Calu3 (cell line): ENCODE data around the gene RNF8. TPM values are rescaled to one million over a fixed set of nuclear protein-coding genes. Genes with fewer than 3 reads are reported as not detected.

Experiments
- BruUV-seq: library from RNA; stranded (reverse); fragments of 400-500 nt; replicated peaks from 2 replicates; lab custom pipeline; 2021; lab: Mats Ljungman, UMichigan
- CTCF ChIA-PET: fragments of 300-600 bp; sonication (Branson Sonifier 250); formaldehyde crosslinking; loops from one replicate; lab custom pipeline; 2022; ENCODE audit warnings: antibody characterized with exemption; lab: Charles Lee
- DNase-seq: peaks from one replicate; pipeline ENCODE4 v3.0.0; 2022
- H3K27ac Mint-ChIP-seq: one replicate; pipeline ENCODE4 v1.8.0; 2022; ENCODE audit warnings: mixed read lengths; ENCODE audit not compliant: unreplicated experiment
- H3K27me3 Mint-ChIP-seq: one replicate; pipeline ENCODE4 v1.8.0; 2022; ENCODE audit warnings: mixed read lengths; ENCODE audit not compliant: unreplicated experiment
- H3K36me3 Mint-ChIP-seq: one replicate; pipeline ENCODE4 v1.8.0; 2022; ENCODE audit warnings: mild to moderate bottlenecking, moderate library complexity, mixed read lengths; ENCODE audit not compliant: insufficient read depth, unreplicated experiment
- H3K4me1 Mint-ChIP-seq: one replicate; pipeline ENCODE4 v1.8.0; 2022; ENCODE audit warnings: mild to moderate bottlenecking, low read depth, mixed read lengths; ENCODE audit not compliant: unreplicated experiment
- H3K4me3 Mint-ChIP-seq: one replicate; pipeline ENCODE4 v1.8.0; 2022; ENCODE audit warnings: mild to moderate bottlenecking, low read depth, moderate library complexity, mixed read lengths; ENCODE audit not compliant: unreplicated experiment
- H3K9me3 Mint-ChIP-seq: one replicate; pipeline ENCODE4 v1.8.0; 2022; ENCODE audit warnings: low read depth, mixed read lengths; ENCODE audit not compliant: unreplicated experiment
- CTCF ChIP-seq: fragments of 200-600 bp; IDR thresholded peaks from one replicate; pipeline ENCODE4 v1.8.0; 2022; ENCODE audit warnings: antibody characterized with exemption; ENCODE audit not compliant: unreplicated experiment
- intact Hi-C: fragments of 100-400 bp; cut with micrococcal nuclease; formaldehyde crosslinking; loops from one replicate; pipeline ENCODE4 v1.10.0; 2022; ENCODE audit not compliant: unreplicated experiment
- total RNA-seq: library from RNA; stranded (reverse); gene quantifications from 2 replicates; pipeline ENCODE4 v1.2.3, GENCODE V29; 2022

Gene RNF8
- total RNA-seq, 1 experiment from 2014 or later = 17.1 TPM

GRCh38 chr6:37359039-37359438 lies 5.3 kb downstream of the RNF8 start:
- Mint-ChIP-seq H3K27ac (no peak overlapping the region), H3K27me3 (no peaks in the 10 kb centered on the region), H3K4me3 (no peak overlapping the region), H3K4me1 (peaks cover 22% of the 10 kb centered on the region), H3K36me3 (peaks cover 12% of the 10 kb centered on the region), H3K9me3 (no peaks in the 10 kb centered on the region)
- CTCF ChIA-PET = no interaction called here
- BruUV-seq = no TSS peak
- DNase-seq = no peak
- no peak for TF ChIP-seq CTCF
- intact Hi-C loops = no loop called here

- H3K36me3 Mint-ChIP-seq = no peaks in the 10 kb centered on the region
- H3K9me3 Mint-ChIP-seq = no peaks in the 10 kb centered on the region
- peaks cover 13% of the 10 kb centered on the region for H3K4me1 Mint-ChIP-seq
- CTCF ChIA-PET = no interaction called here
- no peak overlapping the region for H3K27ac Mint-ChIP-seq
- intact Hi-C loops = no loop called here
- BruUV-seq = no TSS peak
- no peaks in the 10 kb centered on the region for H3K27me3 Mint-ChIP-seq
- no peak for DNase-seq
- no peak for TF ChIP-seq CTCF
- H3K4me3 Mint-ChIP-seq = no peak overlapping the region
Observed at GRCh38 chr6:37362101-37362828, 8.5 kb downstream of the RNF8 start.

- CTCF ChIA-PET = no interaction called here
- H3K27me3 Mint-ChIP-seq = no peaks in the 10 kb centered on the region
- H3K36me3 Mint-ChIP-seq = no peaks in the 10 kb centered on the region
- no peak for DNase-seq
- no peaks in the 10 kb centered on the region for H3K9me3 Mint-ChIP-seq
- peaks cover 9% of the 10 kb centered on the region for H3K4me1 Mint-ChIP-seq
- no peak for TF ChIP-seq CTCF
- BruUV-seq = no TSS peak
- intact Hi-C loops = no loop called here
- H3K4me3 Mint-ChIP-seq = no peak overlapping the region
- no peak overlapping the region for H3K27ac Mint-ChIP-seq
Observed at GRCh38 chr6:37365791-37366190, 12.0 kb downstream of the RNF8 start.

GRCh38 chr6:37366910-37367309 lies 13.1 kb downstream of the RNF8 start:
- DNase-seq = no peak
- TF ChIP-seq CTCF = no peak
- Mint-ChIP-seq H3K27ac (no peak overlapping the region), H3K4me3 (no peak overlapping the region), H3K4me1 (peaks cover 9% of the 10 kb centered on the region), H3K27me3 (no peaks in the 10 kb centered on the region), H3K36me3 (no peaks in the 10 kb centered on the region), H3K9me3 (no peaks in the 10 kb centered on the region)
- CTCF ChIA-PET = no interaction called here
- intact Hi-C loops = no loop called here
- no TSS peak for BruUV-seq
